Fibroblast of peridontal ligament (primary cell): ENCODE measurements around the gene PALM2AKAP2.

ENCODE experiments used
- DNase-seq: peaks from one replicate; pipeline ENCODE4 v3.0.0-alpha.2; 2010; ENCODE audit errors: extremely low read depth

Gene PALM2AKAP2

GRCh38 chr9:109771796-109772531, 8.0 kb upstream of the PALM2AKAP2 start:
- DNase-seq: peak; percentile 47

GRCh38 chr9:109775516-109775915, 4.5 kb upstream of the PALM2AKAP2 start:
- peak; percentile 72 for DNase-seq

DNA sequence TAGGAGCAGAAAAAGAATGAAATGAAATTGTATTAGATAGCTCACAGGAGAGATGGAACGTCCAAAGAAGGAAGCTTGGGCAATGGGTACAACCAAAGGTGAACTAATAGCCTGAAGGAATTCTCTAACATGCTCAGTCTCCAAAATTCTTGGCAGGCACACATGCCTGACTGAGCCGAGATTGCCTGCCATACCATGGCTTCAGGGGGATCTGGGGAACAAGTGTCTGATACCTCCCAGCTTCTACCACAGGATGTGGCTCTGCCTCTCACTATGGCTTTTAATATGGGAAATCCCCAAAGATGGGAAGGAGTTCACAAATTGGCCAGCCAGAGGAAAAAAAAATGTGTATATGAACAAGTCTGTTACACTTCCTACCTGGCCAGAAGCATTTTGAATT, 3.6 kb upstream of the PALM2AKAP2 start:
- no peak for DNase-seq

- peak; percentile 40 for DNase-seq
These were observed 545 bp downstream of the PALM2AKAP2 start for GRCh38 chr9:109780453-109781033.

DNA sequence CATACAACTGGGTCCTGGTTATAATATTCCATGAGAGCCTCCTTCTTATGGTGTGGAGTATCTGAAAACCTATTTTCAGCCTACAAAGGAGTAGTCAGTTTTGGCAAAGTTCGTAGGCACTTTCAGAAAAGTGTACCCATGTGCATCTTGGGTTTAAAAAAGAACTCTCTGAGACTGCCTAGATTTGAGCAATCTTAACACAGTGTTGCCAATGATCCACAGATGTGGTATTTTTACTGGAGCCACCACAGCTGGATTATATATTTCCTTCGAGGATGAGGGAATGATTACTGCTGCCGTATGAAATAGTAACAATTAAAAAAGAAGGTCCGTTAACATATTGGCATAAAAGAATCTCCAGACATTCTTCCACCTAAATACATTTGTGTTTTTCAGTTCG, 1.1 kb downstream of the PALM2AKAP2 start:
- peak; percentile 63 for DNase-seq

DNA sequence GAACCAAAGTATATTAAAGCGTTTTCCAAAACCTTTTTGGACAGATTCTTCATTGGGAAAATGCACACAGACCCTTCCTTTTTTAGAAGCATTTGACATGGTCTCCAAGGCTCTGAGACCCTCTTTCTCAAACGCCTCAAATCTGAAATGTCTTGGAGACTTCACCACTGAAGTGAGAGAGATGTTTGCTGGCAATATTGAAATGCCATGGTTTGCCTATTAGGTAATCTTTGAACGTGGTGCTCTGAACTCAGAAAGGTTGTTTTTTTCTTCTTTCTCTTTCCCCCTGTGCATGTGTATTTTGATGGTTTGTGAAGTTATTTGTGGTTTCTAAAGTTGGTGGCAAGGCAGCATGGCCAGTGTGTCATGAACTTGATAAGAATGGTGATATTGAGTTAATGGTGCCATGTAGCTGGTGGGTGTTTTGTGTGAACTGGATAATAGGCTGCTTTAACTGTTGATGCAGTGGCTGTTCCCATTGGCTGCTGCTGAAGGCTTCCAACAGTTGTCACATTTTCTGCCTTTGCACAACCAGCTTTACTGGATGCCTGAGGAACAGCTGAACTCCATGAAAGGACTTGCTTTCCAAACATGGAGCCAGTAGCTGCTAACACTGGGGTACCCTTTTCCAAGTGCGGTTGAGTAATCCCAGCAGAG, 1.7 kb downstream of the PALM2AKAP2 start:
- DNase-seq: peak; percentile 11

GRCh38 chr9:109787735-109788134, 7.7 kb downstream of the PALM2AKAP2 start:
- no peak for DNase-seq

GRCh38 chr9:109789556-109789955, 9.6 kb downstream of the PALM2AKAP2 start:
- no peak for DNase-seq

DNA sequence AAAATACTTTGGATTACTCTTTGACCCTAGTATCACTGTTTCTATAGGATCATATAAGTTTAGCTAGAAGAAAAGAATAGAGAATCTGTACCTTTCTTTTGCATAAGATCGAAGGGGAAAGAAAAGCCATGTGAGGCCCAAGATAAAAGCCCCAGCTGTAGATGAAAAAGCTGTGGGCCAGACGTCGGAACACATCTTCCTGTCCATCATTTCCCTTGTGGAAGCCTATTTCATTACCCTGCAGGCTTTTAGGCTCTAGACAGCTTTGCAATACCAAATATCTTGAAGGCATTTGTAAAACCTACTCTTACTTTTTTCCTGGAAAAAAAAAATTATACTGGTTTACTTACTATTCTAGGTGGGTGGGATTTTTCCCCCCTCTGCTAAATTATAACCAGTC, 10.0 kb downstream of the PALM2AKAP2 start:
- no peak for DNase-seq

GRCh38 chr9:109791003-109791677, 11.1 kb downstream of the PALM2AKAP2 start:
- DNase-seq: no peak

DNA sequence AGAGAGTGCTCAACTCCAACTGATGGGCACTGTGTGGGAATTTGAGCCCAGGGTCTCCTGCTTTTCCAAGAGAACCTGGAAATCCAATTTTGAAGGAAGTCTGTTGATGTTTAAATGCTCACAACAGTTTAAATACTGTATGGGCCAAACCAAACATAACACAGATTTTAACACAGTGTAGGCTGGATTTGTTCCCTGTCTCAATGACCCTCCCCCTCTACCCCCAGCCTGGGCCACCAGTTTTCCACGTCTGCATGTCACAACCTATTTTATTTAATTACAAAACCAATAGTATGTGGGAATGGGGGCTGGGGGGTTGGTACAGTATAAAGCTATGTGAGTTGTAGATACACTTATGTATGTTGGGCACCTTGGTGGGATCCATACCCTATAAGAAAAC, 11.7 kb downstream of the PALM2AKAP2 start:
- no peak for DNase-seq

GRCh38 chr9:109792951-109793546, 13.1 kb downstream of the PALM2AKAP2 start:
- DNase-seq: peak; percentile 93

DNA sequence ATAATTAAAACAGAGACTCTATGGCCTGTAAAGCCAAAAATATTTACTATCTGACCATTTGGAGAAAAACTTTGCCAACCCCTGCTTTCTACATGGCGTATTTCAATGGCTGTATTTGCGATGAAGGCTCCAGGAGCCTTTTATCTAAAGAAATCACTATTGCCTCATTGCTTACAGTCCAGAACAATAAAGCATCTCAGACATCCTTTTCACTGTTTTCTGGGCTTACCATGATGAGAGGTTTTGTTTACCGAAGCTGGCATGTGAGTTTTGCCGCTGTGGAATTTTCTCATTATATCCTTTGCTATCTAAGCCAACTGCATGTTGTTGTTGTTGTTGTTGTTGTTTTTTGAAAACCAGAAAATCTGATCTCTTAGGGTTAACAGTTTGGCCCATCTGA, 13.9 kb downstream of the PALM2AKAP2 start:
- no peak for DNase-seq

- DNase-seq: no peak
These were observed 14.5 kb downstream of the PALM2AKAP2 start for GRCh38 chr9:109794361-109795012.

DNA sequence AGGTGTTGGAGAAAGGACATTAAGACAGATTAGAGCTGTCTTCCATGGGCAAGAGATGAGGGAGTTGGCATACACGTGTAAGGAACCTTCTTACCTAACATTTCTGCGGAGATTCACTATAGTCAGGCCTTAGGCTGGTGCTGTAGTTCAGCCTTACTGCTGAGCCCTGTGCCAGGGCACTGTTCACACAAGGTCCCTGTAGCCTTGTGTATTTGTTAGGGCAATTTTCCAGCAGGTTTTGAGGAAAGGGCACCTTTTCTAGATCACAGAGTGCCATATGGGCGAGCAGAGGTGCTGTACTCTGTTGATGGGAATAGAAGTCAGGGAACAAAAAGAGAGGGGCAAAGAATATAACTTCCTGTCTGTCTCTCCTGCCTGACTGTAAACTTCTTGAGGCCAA, 15.6 kb downstream of the PALM2AKAP2 start:
- no peak for DNase-seq

DNA sequence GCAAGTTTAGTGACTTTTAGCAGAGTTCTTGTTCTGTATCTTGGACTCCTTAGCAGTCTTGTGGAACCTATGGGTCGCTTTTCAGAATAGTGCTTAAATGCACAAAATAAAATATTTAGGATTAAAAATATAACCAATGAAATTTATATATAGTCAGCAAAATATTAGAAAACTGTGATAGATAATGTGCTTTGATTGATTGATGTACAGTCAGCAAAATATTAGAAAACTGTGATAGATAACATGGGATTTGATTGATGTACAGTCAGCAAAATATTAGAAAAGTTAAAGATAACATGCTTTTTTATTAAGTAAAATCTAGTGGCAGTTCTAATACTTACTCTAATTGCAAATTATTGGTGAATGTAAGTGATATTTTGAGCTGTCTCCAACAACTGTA, 16.1 kb downstream of the PALM2AKAP2 start:
- DNase-seq: no peak

- no peak for DNase-seq
These were observed 17.0 kb downstream of the PALM2AKAP2 start for GRCh38 chr9:109797006-109797405.

GRCh38 chr9:109797509-109797908, 17.5 kb downstream of the PALM2AKAP2 start:
- DNase-seq: no peak

DNA sequence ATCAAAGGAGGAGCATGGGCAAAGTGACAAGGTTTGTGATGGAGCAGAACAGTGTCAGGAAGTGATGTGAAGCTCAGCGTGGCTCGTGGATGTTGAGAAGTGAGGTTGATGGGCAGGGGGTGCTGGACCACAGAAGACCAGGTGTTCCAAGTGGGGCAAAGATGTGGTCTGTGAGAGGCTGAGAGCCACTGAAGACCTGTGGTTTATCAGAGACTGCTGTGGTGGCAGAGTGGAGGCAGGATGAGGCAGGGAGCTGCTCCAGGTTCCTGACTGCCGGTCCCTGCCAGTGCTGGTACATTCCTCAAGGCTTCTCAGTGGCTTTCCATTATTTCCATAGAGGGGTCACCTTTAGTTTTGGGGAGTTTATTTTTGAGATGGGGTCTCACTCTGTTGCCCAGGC, 19.1 kb downstream of the PALM2AKAP2 start:
- DNase-seq: no peak

- DNase-seq: peak; percentile 81
These were observed 19.8 kb downstream of the PALM2AKAP2 start for GRCh38 chr9:109799792-109800191.

- DNase-seq: no peak
These were observed 21.5 kb downstream of the PALM2AKAP2 start for GRCh38 chr9:109801484-109801883.

GRCh38 chr9:109802491-109802890, 22.5 kb downstream of the PALM2AKAP2 start:
- no peak for DNase-seq
